Renal pelvis (tissue), 4 donors: ENCODE results near the gene CLECL1. TPM values are rescaled to one million over a fixed set of nuclear protein-coding genes. Genes with fewer than 3 reads are reported as not detected.
"Not testable (repeated sequence)": the region's sequence is repeated elsewhere in the genome, so short reads cannot be mapped to it uniquely, and the experiment has no call there.

Source experiments
- DNase-seq: peaks from one replicate; pipeline ENCODE4 v3.0.0-alpha.2; 2013
- polyA plus RNA-seq, 3 donors: library from polyadenylated mRNA; unstranded; fragments of 120-200 nt; gene quantifications; one replicate each; pipeline ENCODE4 v1.2.1, GENCODE V29; 2013; ENCODE audit not compliant: insufficient read length in 3 of 3

The CLECL1 gene
- polyA plus RNA-seq, 3 donors = 0.21 to 0.22 TPM; not detected in 1

DNA sequence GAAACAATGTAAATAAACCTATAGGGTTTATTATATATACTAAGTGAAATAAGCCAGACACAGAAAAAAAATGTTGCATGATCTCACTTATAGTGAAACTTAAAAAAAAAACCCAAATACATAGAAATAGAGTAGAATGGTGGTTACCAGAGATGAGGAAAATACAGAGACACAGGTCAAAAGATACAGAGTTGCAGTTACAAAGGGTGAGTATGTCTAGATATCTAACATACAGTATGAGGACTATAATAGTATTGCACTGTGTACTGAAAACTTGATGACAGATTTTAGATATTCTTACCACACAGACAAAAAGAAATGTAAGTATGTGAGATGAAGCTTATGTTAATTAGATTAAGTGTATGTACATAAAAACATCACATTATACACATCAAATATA lies 35.3 kb downstream of the CLECL1 start:
- no peak for DNase-seq

DNA sequence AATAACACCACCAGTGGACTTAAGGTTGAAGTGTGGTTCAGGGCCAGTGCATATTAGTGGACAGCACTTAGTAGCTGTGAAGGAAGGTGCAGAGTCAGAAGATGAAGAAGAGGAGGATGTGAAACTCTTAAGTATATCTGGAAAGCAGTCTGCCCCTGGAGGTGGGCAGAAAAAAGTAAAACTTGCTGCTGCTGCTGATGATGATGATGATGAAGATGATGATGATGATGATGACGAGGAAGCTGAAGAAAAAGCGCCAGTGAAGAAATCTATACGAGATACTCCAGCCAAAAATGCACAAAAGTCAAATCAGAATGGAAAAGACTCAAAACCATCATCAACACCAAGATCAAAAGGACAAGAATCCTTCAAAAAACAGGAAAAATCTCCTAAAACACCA lies 37.2 kb downstream of the CLECL1 start:
- not testable (repeated sequence) for DNase-seq

DNA sequence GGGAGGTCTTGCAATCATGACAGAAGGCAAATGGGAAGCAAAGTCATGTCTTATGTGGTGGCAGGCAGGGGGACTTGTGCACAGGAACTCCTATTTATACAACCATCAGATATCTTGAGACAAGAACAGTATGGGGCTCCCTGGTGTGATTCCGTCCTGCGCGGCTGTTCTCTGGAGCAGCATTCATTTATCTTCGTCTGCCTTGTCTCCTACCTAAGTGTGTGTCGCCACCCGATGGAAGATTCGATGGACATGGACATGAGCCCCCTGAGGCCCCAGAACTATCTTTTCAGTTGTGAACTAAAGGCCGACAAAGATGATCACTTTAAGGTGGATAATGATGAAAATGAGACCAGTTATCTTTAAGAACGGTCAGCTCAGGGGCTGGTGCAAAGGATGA lies 37.7 kb downstream of the CLECL1 start:
- DNase-seq = not testable (repeated sequence)

DNA sequence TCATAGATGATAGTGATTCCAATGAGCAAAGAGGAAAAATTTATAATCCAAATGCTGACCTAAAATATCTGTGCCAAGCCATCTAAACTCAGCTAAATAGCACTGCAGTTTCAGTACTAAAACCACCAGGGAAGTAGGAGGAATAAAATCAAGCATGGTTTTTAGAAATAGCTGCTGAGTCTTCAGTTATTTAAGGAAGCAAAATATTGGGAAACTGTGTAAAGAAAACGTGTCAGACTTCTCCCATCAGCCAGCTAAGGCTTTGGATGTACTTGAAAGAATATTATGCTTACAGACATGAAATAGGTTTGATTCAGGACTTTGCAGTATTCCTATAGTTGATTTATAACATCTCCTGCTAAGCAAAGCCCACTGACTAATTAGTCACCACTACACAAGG lies 38.7 kb downstream of the CLECL1 start:
- DNase-seq = no peak

DNA sequence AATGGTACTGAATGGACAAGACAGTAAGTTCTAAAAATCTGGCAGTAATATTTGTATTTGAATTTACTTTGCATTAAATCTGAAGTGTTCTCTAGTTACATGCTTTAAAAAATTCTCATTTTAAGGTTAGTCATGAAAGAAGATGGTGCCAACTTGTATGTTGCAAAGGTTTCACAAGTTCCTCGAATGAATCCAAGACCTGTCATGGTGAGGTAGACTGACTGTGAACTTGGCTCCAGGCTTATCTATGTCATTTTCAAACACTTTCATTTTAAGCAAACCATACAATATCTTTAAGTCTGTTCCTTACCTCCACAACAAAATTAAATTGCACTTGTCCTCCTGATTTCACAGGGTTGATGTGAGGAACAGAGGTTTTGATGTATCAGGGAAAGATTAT lies 40.0 kb downstream of the CLECL1 start:
- DNase-seq = no peak

DNA sequence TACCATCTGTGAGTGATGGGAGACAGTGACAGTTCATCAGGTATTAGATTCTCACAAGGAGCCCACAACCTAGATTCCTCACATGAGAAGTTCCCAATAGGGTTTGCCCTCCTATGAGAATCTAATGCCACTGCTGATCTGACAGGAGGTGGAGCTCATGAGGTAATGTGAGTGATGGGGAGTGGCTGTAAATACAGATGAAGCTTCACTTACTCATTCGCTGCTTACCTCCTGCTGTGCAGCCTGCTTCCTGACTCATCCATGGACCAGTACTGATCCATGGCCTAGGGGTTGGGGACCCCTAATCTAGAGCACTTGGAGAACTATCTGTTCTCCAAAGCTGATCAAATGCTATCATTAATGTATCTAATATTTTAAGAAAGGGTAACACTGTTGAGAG lies 45.7 kb downstream of the CLECL1 start:
- DNase-seq = no peak

DNA sequence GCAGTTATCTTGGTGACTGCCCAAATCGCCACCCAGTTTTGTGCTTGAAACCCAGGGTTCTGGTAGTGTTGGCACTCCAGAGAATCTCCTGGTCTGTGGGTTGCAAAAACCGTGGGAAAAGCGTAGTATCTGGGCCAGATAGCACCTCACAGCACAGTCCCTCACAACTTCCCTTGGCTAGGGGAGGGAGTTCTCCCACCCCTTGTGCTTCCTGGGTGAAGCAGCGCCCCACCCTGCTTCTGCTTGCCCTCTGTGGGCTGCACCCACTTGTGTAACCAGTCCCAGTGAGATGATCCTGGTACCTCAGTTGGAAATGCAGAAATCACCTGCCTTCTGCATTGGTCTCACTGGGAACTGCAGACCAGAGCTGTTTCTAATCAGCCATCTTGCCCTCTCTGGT lies 47.0 kb downstream of the CLECL1 start:
- no peak for DNase-seq

DNA sequence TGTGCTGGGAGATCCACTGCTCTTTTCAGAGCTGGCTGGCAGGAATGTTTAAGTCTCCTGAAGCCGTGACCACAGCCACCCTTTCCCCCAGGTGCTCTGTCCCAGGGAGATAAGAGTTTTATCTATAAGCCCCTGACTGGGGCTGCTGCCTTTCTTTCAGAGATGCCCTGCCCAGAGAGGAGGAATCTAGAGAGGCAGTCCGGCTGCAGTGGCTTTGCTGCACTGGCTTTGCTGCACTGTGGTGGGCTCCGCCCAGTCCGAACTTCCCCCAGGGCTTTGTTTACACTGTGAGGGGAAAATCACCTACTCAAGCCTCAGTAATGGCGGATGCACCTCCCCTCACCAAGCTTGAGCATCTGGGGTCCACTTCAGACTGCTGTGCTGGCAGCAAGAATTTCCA lies 47.5 kb downstream of the CLECL1 start:
- not testable (repeated sequence) for DNase-seq

DNA sequence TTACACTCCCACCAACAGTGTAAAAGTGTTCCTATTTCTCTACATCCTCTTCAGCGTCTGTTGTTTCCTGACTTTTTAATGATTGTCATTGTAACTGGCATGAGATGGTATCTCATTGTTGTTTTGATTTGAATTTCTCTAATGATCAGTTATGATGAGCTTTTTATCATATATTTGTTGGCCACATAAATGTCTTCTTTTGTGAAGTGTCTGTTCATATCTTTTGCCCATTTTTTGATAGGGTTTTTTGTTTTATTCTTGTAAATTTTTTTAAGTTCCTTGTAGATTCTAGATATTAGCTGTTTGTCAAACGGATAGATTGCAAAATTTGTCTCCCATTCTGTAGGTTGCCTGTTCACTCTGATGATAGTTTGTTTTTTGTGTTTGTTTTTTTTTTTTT lies 49.9 kb downstream of the CLECL1 start:
- not testable (repeated sequence) for DNase-seq

DNA sequence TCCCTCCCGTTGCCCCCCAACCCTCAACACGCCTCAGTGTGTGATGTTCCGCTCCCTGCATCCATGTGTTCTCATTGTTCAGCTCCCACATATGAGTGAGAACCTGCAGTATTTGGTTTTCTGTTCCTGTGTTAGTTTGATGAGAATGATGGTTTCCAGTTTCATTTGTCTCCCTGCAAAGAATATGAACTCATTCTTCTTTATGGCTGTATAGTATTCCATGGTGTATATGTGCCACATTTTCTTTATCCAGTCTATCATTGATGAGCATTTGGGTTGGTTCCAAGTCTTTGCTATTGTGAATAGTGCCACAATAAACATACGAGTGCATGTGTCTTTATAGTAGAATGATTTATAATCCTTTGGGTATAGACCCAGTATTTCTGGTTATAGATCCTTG lies 50.4 kb downstream of the CLECL1 start:
- not testable (repeated sequence) for DNase-seq

DNA sequence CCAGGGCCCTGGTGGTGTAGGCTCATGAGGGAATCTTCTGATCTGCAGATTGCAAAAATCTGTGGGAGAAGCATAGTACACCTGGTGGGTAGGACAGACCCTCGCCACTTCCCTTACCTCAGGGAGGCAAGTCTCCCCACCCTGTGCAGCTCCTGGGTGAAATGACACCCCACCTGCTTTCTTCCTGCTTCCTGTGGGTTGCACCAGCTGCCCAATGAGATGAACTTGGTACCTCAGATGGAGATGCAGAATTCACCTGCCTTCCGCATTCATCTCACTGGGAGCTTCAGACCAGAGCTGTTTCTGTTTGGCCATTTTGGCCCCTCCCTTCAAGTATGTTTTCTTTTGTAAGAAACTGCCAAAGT lies 58.7 kb downstream of the CLECL1 start:
- no peak for DNase-seq

DNA sequence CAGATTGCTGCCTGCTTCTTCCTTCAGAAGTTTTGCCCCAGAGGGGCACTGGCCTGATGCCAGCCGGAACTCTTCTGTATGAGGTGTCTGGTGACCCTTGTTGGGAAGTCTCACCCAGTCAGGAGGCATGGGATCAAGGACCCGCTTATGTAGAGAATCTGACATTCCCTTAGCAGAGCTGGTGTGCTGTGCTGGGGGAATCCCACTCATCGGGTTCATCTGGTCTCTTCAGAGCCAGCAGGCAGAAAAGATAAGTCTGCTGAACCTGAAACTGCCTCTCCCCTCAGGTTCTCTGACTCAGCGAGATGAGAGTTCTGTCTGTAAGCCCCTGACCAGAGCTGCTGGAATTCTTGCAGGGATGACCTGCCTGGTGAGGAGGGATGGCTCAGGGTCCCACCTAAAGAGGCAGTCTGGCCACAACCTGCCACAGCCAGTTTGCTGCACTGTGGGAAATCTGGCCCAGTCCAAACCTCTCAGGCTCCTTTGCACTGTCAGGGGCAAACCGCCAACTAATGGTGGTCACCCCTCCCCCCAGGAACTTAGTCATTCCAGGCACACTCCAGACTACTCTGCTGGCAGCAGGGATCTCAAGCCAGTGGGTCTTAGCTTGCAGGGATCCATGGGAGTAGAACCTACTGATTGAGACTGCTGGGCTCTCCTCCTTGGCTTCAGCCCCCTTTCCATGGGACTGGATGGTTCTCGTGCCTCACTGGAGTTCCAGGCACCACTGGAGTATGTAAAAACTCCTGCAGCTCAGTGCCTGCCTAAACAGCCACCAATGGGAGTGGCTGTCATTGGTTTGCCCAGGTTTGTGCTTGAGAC lies 59.3 kb downstream of the CLECL1 start:
- no peak for DNase-seq

Other genes starting within 250 kb of the CLECL1 start
- 1 to 10 TPM; 4.4 to 6.4 (median 5.8) TPM for gene KLRB1, start 125.2 kb downstream of the CLECL1 start, polyA plus RNA-seq
- 10 to 100 TPM; 11.5 to 29.8 (median 21.4) TPM for gene CLEC2D, start 63.4 kb downstream of the CLECL1 start, polyA plus RNA-seq
- 1 to 10 TPM; 1.3 to 1.7 (median 1.6) TPM for gene CD69, start 27.8 kb upstream of the CLECL1 start, polyA plus RNA-seq
- gene KLRF1, start 94.4 kb upstream of the CLECL1 start, polyA plus RNA-seq = 1 to 10 TPM in 1 of 3 donors, under 1 TPM in 2; 0.11 to 1.1 (median 0.84) TPM
- gene CLEC2B, start 136.3 kb upstream of the CLECL1 start, polyA plus RNA-seq = 1 to 10 TPM; 1.7 to 3.9 (median 2.3) TPM
- gene KLRF2, start 148.4 kb upstream of the CLECL1 start, polyA plus RNA-seq = not detected
- gene CLEC2A, start 199.3 kb upstream of the CLECL1 start, polyA plus RNA-seq = not detected
- gene CLEC12A, start 238.3 kb upstream of the CLECL1 start, polyA plus RNA-seq = 1 to 10 TPM in 1 of 3 donors, under 1 TPM in 2; 0.55 to 2.2 (median 0.96) TPM